Prostate gland (tissue), 2 donors: Measurements from ENCODE around the gene TTBK2. TPM values are rescaled to one million over a fixed set of nuclear protein-coding genes. Genes with fewer than 3 reads are reported as not detected.

Source experiments
- DNase-seq: peaks from one replicate; pipeline ENCODE4 v3.0.0-alpha.2; 2019; ENCODE audit warnings: low spot score
- H3K27ac ChIP-seq, 2 donors: fragments of 200-600 bp; sonication (generic); 2 replicates each; pipeline ENCODE4 v1.5.1; 2017 to 2019
- H3K27me3 ChIP-seq: fragments of 200-600 bp; sonication (generic); replicated peaks from 2 replicates; pipeline ENCODE4 v1.5.1; 2019; ENCODE audit not compliant: insufficient read depth
- H3K36me3 ChIP-seq, 2 donors: fragments of 200-600 bp; sonication (generic); 1 replicate in 1 of 2; 2 replicates in 1 of 2; pipeline versions ENCODE4 v1.5.1 to v1.8.1; 2017 to 2019
- H3K4me1 ChIP-seq: fragments of 200-600 bp; sonication (generic); replicated peaks from 2 replicates; pipeline ENCODE4 v1.5.1; 2019
- H3K4me3 ChIP-seq, 2 donors: fragments of 200-600 bp; sonication (generic); 2 replicates each; pipeline ENCODE4 v1.5.1; 2017 to 2019
- H3K9me3 ChIP-seq: fragments of 200-600 bp; sonication (generic); 2 replicates; pipeline ENCODE4 v1.5.1; 2017
- POLR2A ChIP-seq: fragments of 450-650 bp; IDR thresholded peaks from one replicate; pipeline ENCODE4 v1.6.1; 2016; ENCODE audit warnings: antibody characterized with exemption, mild to moderate bottlenecking
- POLR2AphosphoS5 ChIP-seq: sonication (generic); formaldehyde crosslinking; IDR thresholded peaks from one replicate; pipeline ENCODE4 v1.6.1; 2017; ENCODE audit warnings: antibody characterized with exemption
- WGBS: methylation state at CpG from one replicate; pipeline ENCODE4 v1.1.5; 2018; 5-methylcytosine and 5-hydroxymethylcytosine counted together
- intact Hi-C: fragments of 100-400 bp; cut with DNase I; formaldehyde crosslinking; loops from one replicate; pipeline ENCODE4 v1.14.2; 2022
- small RNA-seq, 2 donors: library from RNA; depleted of rRNA; stranded (forward); fragments of <200 nt; gene quantifications; one replicate each; pipeline ENCODE3, GENCODE V24; 2016
- total RNA-seq, 2 donors: library from RNA; depleted of rRNA; stranded (reverse); fragments of >200 nt; gene quantifications; one replicate each; pipeline ENCODE4 v1.1.0, GENCODE V29; 2016
- TF ChIP-seq, protein P1 (sequence below), 4 experiments: fragments of 200-600 bp in 2 of 4; fragments of 450-650 bp in 2 of 4; sonication (generic) in 2 of 4; IDR thresholded peaks; 1 replicate in 3 of 4; 2 replicates in 1 of 4; pipeline ENCODE4 v1.5.1; 2016 to 2019; ENCODE audit warnings: antibody characterized with exemption in 4 of 4, mild to moderate bottlenecking in 2 of 4, moderate library complexity in 2 of 4

Gene TTBK2
- total RNA-seq, 2 donors from 2014 or later = 20.4 to 30.3 TPM

DNA sequence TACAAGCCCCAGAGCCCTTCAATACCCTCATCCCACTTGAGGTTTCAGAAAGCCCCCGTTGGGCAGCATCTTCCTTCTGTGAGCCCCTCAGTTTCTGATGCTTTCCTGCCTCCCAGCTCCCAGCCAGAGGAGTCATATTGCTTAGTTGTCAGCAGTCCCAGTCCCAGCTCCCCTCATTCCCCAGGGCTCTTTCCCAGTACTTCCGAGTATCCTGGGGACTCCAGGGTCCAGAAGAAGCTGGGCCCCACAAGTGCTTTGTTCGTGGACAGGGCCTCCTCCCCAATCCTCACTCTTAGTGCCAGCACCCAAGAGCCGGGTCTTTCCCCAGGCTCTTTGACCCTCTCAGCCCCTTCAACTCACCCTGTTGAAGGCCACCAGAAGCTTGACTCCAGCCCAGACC is 227.6 kb downstream of the TTBK2 start:
- Histone ChIP-seq H3K27me3 (no peaks in the 10 kb centered on the region), H3K4me3 (no peak overlapping the region), H3K36me3 (no peaks in the 10 kb centered on the region), H3K27ac (no peak overlapping the region), H3K4me1 (no peaks in the 10 kb centered on the region), H3K9me3 (no peaks in the 10 kb centered on the region)
- no peak for DNase-seq
- 90% methylated on average over 4 of the region's 4 CpGs for WGBS
- intact Hi-C loops = no loop called here
- TF ChIP-seq, protein P1, sequence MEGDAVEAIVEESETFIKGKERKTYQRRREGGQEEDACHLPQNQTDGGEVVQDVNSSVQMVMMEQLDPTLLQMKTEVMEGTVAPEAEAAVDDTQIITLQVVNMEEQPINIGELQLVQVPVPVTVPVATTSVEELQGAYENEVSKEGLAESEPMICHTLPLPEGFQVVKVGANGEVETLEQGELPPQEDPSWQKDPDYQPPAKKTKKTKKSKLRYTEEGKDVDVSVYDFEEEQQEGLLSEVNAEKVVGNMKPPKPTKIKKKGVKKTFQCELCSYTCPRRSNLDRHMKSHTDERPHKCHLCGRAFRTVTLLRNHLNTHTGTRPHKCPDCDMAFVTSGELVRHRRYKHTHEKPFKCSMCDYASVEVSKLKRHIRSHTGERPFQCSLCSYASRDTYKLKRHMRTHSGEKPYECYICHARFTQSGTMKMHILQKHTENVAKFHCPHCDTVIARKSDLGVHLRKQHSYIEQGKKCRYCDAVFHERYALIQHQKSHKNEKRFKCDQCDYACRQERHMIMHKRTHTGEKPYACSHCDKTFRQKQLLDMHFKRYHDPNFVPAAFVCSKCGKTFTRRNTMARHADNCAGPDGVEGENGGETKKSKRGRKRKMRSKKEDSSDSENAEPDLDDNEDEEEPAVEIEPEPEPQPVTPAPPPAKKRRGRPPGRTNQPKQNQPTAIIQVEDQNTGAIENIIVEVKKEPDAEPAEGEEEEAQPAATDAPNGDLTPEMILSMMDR (IDR thresholded peaks at IDR 0.05) = no peak
- TF ChIP-seq POLR2AphosphoS5 = no peak
- no peak for TF ChIP-seq POLR2A

DNA sequence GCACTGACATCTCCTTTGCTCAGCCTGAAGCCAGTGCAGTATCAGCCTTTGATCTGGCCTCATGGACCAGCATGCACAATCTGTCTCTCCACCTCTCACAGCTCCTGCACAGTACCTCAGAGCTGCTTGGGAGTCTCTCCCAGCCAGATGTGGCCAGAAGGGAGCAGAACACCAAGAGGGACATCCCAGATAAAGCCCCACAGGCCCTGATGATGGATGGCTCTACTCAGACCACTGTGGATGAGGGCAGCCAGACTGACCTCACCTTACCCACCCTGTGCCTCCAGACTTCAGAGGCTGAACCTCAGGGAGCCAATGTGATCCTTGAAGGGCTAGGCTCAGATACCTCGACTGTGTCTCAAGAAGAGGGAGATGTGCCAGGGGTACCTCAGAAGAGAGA is 228.0 kb downstream of the TTBK2 start:
- WGBS = 78% methylated on average over 1 of the region's 1 CpG

DNA sequence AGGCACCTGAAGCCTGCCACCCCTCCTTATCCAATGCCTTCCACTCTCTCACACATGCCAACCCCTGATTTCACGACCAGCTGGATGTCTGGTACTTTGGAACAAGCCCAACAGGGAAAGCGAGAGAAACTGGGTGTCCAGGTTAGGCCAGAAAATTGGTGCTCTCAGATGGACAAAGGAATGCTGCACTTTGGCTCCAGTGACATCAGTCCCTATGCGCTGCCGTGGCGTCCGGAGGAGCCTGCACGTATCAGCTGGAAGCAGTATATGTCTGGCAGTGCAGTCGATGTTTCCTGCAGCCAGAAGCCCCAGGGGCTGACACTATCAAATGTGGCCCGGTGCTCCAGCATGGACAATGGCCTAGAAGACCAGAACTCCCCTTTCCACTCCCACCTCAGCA is 228.8 kb downstream of the TTBK2 start:
- no peak overlapping the region for H3K27ac ChIP-seq
- intact Hi-C loops = no loop called here
- H3K4me3 ChIP-seq = no peak overlapping the region
- no peaks in the 10 kb centered on the region for H3K4me1 ChIP-seq
- whole genome bisulfite sequencing = 77% methylated on average over 9 of the region's 9 CpGs
- TF ChIP-seq, protein P1 (IDR thresholded peaks at IDR 0.05) = no peak
- TF ChIP-seq POLR2A (no peak), POLR2AphosphoS5 (no peak)
- no peaks in the 10 kb centered on the region for H3K9me3 ChIP-seq
- no peaks in the 10 kb centered on the region for H3K36me3 ChIP-seq
- no peak for DNase-seq
- H3K27me3 ChIP-seq = no peaks in the 10 kb centered on the region

More for the DNA sequence above, 228.0 kb downstream of the TTBK2 start:
- Histone ChIP-seq H3K27me3 (no peaks in the 10 kb centered on the region), H3K27ac (no peak overlapping the region), H3K36me3 (no peaks in the 10 kb centered on the region), H3K4me1 (no peaks in the 10 kb centered on the region), H3K9me3 (no peaks in the 10 kb centered on the region), H3K4me3 (no peak overlapping the region)
- intact Hi-C loops = no loop called here
- TF ChIP-seq POLR2AphosphoS5 (no peak), POLR2A (no peak)
- TF ChIP-seq, protein P1 (IDR thresholded peaks at IDR 0.05) = no peak
- DNase-seq = no peak

DNA sequence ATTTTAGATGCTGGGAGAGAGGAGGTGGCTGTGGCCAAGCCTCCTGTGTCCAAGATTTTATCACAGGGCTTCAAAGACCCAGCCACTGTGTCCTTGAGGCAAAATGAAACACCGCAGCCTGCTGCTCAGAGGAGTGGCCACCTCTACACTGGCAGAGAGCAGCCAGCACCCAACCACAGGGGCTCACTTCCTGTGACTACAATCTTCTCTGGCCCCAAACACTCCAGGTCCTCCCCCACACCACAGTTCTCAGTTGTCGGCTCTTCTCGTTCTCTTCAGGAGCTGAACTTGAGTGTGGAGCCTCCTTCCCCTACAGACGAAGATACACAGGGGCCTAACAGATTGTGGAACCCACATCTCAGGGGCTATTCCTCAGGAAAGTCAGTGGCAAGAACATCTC is 229.3 kb downstream of the TTBK2 start:
- H3K4me3 ChIP-seq = no peak overlapping the region
- H3K9me3 ChIP-seq = no peaks in the 10 kb centered on the region
- no peaks in the 10 kb centered on the region for H3K36me3 ChIP-seq
- H3K27ac ChIP-seq = no peak overlapping the region
- no peak for DNase-seq
- H3K4me1 ChIP-seq = no peaks in the 10 kb centered on the region
- WGBS = 81% methylated on average over 4 of the region's 4 CpGs
- TF ChIP-seq POLR2A (no peak), POLR2AphosphoS5 (no peak)
- TF ChIP-seq, protein P1 (IDR thresholded peaks at IDR 0.05) = no peak
- H3K27me3 ChIP-seq = no peaks in the 10 kb centered on the region
- intact Hi-C loops = no loop called here

Small RNAs within 50 kb of the gene (small RNA-seq; reads per million reads assigned to genes)
- 0 reads per million in 2 donors for gene KRT8P50

Other genes with a start within 250 kb of the TTBK2 start
- 10 to 100 TPM; 22.3 to 26.9 TPM for gene CDAN1, start 183.7 kb downstream of the TTBK2 start, total RNA-seq
- gene UBR1, start 185.3 kb upstream of the TTBK2 start, total RNA-seq = 10 to 100 TPM; 27.2 to 28.0 TPM
- gene TMEM62, start 212.8 kb upstream of the TTBK2 start, total RNA-seq = 10 to 100 TPM; 34.4 to 35.4 TPM